ENCODE results near the gene GREB1. TPM values are rescaled to one million over a fixed set of nuclear protein-coding genes. Genes with fewer than 3 reads are reported as not detected.

GREB1 gene
- total and polyA plus RNA-seq, 2 experiments from 2014 or later = 12.0 to 35.0 TPM

GRCh38 chr2:11581797-11582611 lies 48.2 kb downstream of the GREB1 start:
- H3K4me2 ChIP-seq = no peak overlapping the region
- Mint-ChIP-seq H3K4me3 (no peak overlapping the region), H3K9me3 (no peaks in the 10 kb centered on the region; the same call in 2 of the 3 replicates), H3K27me3 (ENCODE audit: insufficient read depth, low read depth, poor library complexity) (peaks cover 5% of the 10 kb centered on the region), H3K36me3 (ENCODE audit: low read depth) (peaks cover 37% of the 10 kb centered on the region), H3K27ac (no peak overlapping the region), H3K4me1 (peaks cover 32% of the 10 kb centered on the region)
- H3K4me3 ChIP-seq = no peak overlapping the region
- no peak overlapping the region for H2AFZ ChIP-seq
- peak; percentile 22 for ATAC-seq
- no peaks in the 10 kb centered on the region for H3K27me3 ChIP-seq (ENCODE audit: insufficient read depth)
- H3K36me3 ChIP-seq (ENCODE audit: insufficient read depth) = peaks cover 5% of the 10 kb centered on the region; the same call in 1 of the 2 replicates
- H3K27ac ChIP-seq (ENCODE audit: low read depth) = no peak overlapping the region
- H3K9me2 ChIP-seq (ENCODE audit: insufficient read depth) = no peaks in the 10 kb centered on the region
- TF ChIP-seq CTCF (conservative IDR thresholded peaks at IDR 0.05; ENCODE audit: low read depth in 2 of 2) (no peak), CREB1 (CRISPR knock-in tag; IDR thresholded peaks at IDR 0.05; ENCODE audit: low read depth) (no peak), EZH2 (IDR thresholded peaks at IDR 0.05; ENCODE audit: low read depth, unreplicated experiment) (no peak), NANOG (IDR thresholded peaks at IDR 0.05; ENCODE audit: borderline replicate concordance) (no peak), POLR2AphosphoS5 (IDR thresholded peaks at IDR 0.05; ENCODE audit: low read depth) (no peak), JUNB (IDR thresholded peaks at IDR 0.05; ENCODE audit: unreplicated experiment) (no peak), ZNF331 (CRISPR knock-in tag; IDR thresholded peaks at IDR 0.05; ENCODE audit: low read depth) (no peak), ZNF114 (CRISPR knock-in tag; IDR thresholded peaks at IDR 0.05) (no peak), STAT1 (IDR thresholded peaks at IDR 0.05; ENCODE audit: unreplicated experiment) (no peak), ZNF462 (CRISPR knock-in tag; IDR thresholded peaks at IDR 0.05) (no peak), EZH2phosphoT487 (IDR thresholded peaks at IDR 0.05; ENCODE audit: unreplicated experiment) (no peak)
- TF ChIP-seq, protein P1, sequence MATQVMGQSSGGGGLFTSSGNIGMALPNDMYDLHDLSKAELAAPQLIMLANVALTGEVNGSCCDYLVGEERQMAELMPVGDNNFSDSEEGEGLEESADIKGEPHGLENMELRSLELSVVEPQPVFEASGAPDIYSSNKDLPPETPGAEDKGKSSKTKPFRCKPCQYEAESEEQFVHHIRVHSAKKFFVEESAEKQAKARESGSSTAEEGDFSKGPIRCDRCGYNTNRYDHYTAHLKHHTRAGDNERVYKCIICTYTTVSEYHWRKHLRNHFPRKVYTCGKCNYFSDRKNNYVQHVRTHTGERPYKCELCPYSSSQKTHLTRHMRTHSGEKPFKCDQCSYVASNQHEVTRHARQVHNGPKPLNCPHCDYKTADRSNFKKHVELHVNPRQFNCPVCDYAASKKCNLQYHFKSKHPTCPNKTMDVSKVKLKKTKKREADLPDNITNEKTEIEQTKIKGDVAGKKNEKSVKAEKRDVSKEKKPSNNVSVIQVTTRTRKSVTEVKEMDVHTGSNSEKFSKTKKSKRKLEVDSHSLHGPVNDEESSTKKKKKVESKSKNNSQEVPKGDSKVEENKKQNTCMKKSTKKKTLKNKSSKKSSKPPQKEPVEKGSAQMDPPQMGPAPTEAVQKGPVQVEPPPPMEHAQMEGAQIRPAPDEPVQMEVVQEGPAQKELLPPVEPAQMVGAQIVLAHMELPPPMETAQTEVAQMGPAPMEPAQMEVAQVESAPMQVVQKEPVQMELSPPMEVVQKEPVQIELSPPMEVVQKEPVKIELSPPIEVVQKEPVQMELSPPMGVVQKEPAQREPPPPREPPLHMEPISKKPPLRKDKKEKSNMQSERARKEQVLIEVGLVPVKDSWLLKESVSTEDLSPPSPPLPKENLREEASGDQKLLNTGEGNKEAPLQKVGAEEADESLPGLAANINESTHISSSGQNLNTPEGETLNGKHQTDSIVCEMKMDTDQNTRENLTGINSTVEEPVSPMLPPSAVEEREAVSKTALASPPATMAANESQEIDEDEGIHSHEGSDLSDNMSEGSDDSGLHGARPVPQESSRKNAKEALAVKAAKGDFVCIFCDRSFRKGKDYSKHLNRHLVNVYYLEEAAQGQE (IDR thresholded peaks at IDR 0.05; ENCODE audit: unreplicated experiment) = no peak
- TF ChIP-seq, protein P2, sequence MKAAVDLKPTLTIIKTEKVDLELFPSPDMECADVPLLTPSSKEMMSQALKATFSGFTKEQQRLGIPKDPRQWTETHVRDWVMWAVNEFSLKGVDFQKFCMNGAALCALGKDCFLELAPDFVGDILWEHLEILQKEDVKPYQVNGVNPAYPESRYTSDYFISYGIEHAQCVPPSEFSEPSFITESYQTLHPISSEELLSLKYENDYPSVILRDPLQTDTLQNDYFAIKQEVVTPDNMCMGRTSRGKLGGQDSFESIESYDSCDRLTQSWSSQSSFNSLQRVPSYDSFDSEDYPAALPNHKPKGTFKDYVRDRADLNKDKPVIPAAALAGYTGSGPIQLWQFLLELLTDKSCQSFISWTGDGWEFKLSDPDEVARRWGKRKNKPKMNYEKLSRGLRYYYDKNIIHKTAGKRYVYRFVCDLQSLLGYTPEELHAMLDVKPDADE (IDR thresholded peaks at IDR 0.05) = no peak
- 0 out of 2 replicates have a peak, but pooled peaks cover 5% of the 10 kb centered on the region for H3K4me1 ChIP-seq (ENCODE audit: insufficient read depth)
- no peaks in the 10 kb centered on the region; the same call in 1 of the 2 replicates for H3K79me2 ChIP-seq (replicated peaks; ENCODE audit: insufficient read depth)
- H4K20me1 ChIP-seq (replicated peaks; ENCODE audit: insufficient read depth) = no peaks in the 10 kb centered on the region
- H3F3A ChIP-seq (replicated peaks; ENCODE audit: low read depth) = no peaks in the 10 kb centered on the region
- no peak for DNase-seq (ENCODE audit: low spot score)
